GM23338 (cell line): Measurements from ENCODE around the gene TLR9. TPM values are rescaled to one million over a fixed set of nuclear protein-coding genes. Genes with fewer than 3 reads are reported as not detected.

Experiments used
- ATAC-seq: fragments of 200-7000 bp; cut with Tn5 transposase; 3 replicates; pipeline ENCODE4 v1.9.1; 2020
- DNase-seq: peaks from one replicate; pipeline ENCODE4 v3.0.0-alpha.2; 2015; ENCODE audit warnings: low spot score
- H2AFZ ChIP-seq: fragments of 200-600 bp; sonication (generic); 2 replicates; pipeline ENCODE4 v1.8.0; 2016; ENCODE audit warnings: antibody characterized with exemption, mild to moderate bottlenecking, moderate library complexity
- H3F3A ChIP-seq: fragments of 200-600 bp; sonication (generic); replicated peaks from 2 replicates; pipeline ENCODE4 v1.8.0; 2017; ENCODE audit warnings: antibody characterized with exemption, mixed run types, low read depth
- H3K27ac ChIP-seq: fragments of 200-600 bp; sonication (generic); 2 replicates; pipeline ENCODE4 v1.6.1; 2016; ENCODE audit warnings: low read depth
- H3K27me3 ChIP-seq: fragments of 200-600 bp; sonication (generic); 2 replicates; pipeline ENCODE4 v1.8.0; 2016; ENCODE audit warnings: mild to moderate bottlenecking, mixed run types, moderate library complexity; ENCODE audit not compliant: insufficient read depth
- H3K36me3 ChIP-seq: fragments of 200-600 bp; sonication (generic); 2 replicates; pipeline ENCODE4 v1.8.0; 2016; ENCODE audit warnings: mild to moderate bottlenecking; ENCODE audit not compliant: insufficient read depth
- H3K4me1 ChIP-seq: fragments of 200-600 bp; sonication (generic); 2 replicates; pipeline ENCODE4 v1.8.0; 2016; ENCODE audit warnings: mild to moderate bottlenecking, moderate library complexity; ENCODE audit not compliant: insufficient read depth
- H3K4me2 ChIP-seq: fragments of 200-600 bp; sonication (generic); 2 replicates; pipeline ENCODE4 v1.7.1; 2017; ENCODE audit warnings: mixed run types
- H3K4me3 ChIP-seq: fragments of 200-600 bp; sonication (generic); 2 replicates; pipeline ENCODE4 v1.6.1; 2016; ENCODE audit warnings: mixed run types
- H3K79me2 ChIP-seq: fragments of 200-600 bp; sonication (generic); replicated peaks from 2 replicates; pipeline ENCODE4 v1.8.0; 2017; ENCODE audit warnings: mild to moderate bottlenecking; ENCODE audit not compliant: insufficient read depth
- H3K9me2 ChIP-seq: fragments of 200-600 bp; sonication (generic); 2 replicates; pipeline ENCODE4 v1.8.0; 2017; ENCODE audit not compliant: insufficient read depth
- H4K20me1 ChIP-seq: fragments of 200-600 bp; sonication (generic); replicated peaks from 2 replicates; pipeline ENCODE4 v1.8.0; 2017; ENCODE audit warnings: mild to moderate bottlenecking; ENCODE audit not compliant: insufficient read depth
- H3K27ac Mint-ChIP-seq: 2 replicates; pipeline ENCODE4 v1.8.0; 2020; ENCODE audit warnings: inconsistent platforms, mild to moderate bottlenecking, moderate library complexity, mixed read lengths
- H3K27me3 Mint-ChIP-seq: 3 replicates; pipeline ENCODE4 v1.8.0; 2022; ENCODE audit warnings: low read depth, mild to moderate bottlenecking, moderate library complexity, mixed read lengths, inconsistent platforms; ENCODE audit not compliant: insufficient read depth, poor library complexity
- H3K36me3 Mint-ChIP-seq: 3 replicates; pipeline ENCODE4 v1.8.0; 2021; ENCODE audit warnings: low read depth, mild to moderate bottlenecking, inconsistent platforms, moderate library complexity, mixed read lengths
- H3K4me1 Mint-ChIP-seq: 3 replicates; pipeline ENCODE4 v1.8.0; 2020; ENCODE audit warnings: mild to moderate bottlenecking, inconsistent platforms, mixed read lengths
- H3K4me3 Mint-ChIP-seq: 3 replicates; pipeline ENCODE4 v1.8.0; 2021; ENCODE audit warnings: moderate library complexity, mild to moderate bottlenecking, inconsistent platforms, mixed read lengths
- H3K9me3 Mint-ChIP-seq: 3 replicates; pipeline ENCODE4 v1.8.0; 2020; ENCODE audit warnings: moderate library complexity, mild to moderate bottlenecking, inconsistent platforms, mixed read lengths
- CREB1 ChIP-seq: fragments of 250-450 bp; sonication (Bioruptor Pico); IDR thresholded peaks from 2 replicates; pipeline ENCODE4 v1.5.0; 2020; ENCODE audit warnings: low read depth, mild to moderate bottlenecking, moderate library complexity
- CTCF ChIP-seq, 2 experiments: fragments of 200-600 bp in 1 of 2; sonication (generic) in 1 of 2; conservative IDR thresholded peaks; 2 replicates each; pipeline versions ENCODE4 v1.5.1 to v1.6.1; 2016 to 2017; ENCODE audit warnings: antibody characterized with exemption in 2 of 2, low read depth in 2 of 2, mild to moderate bottlenecking in 2 of 2, moderate library complexity in 1 of 2
- ETS1 ChIP-seq: IDR thresholded peaks from 2 replicates; pipeline ENCODE4 v1.6.1; 2016; ENCODE audit warnings: antibody characterized with exemption
- EZH2 ChIP-seq: fragments of 200-600 bp; sonication (generic); IDR thresholded peaks from one replicate; pipeline ENCODE4 v1.8.0; 2017; ENCODE audit warnings: antibody characterized with exemption, mild to moderate bottlenecking, low read depth; ENCODE audit not compliant: unreplicated experiment
- EZH2phosphoT487 ChIP-seq: fragments of 200-600 bp; sonication (generic); IDR thresholded peaks from one replicate; pipeline ENCODE4 v1.8.1; 2018; ENCODE audit warnings: antibody characterized with exemption; ENCODE audit not compliant: unreplicated experiment
- JUNB ChIP-seq: IDR thresholded peaks from one replicate; pipeline ENCODE4 v1.6.1; 2016; ENCODE audit warnings: antibody characterized with exemption; ENCODE audit not compliant: unreplicated experiment
- NANOG ChIP-seq: IDR thresholded peaks from 2 replicates; pipeline ENCODE4 v1.6.1; 2016; ENCODE audit warnings: antibody characterized with exemption, borderline replicate concordance
- POLR2AphosphoS5 ChIP-seq: IDR thresholded peaks from 2 replicates; pipeline ENCODE4 v1.6.1; 2016; ENCODE audit warnings: antibody characterized with exemption, low read depth
- REST ChIP-seq: IDR thresholded peaks from one replicate; pipeline ENCODE4 v1.6.1; 2018; ENCODE audit warnings: antibody characterized with exemption; ENCODE audit not compliant: unreplicated experiment
- STAT1 ChIP-seq: IDR thresholded peaks from one replicate; pipeline ENCODE4 v1.6.1; 2016; ENCODE audit warnings: antibody characterized with exemption; ENCODE audit not compliant: unreplicated experiment
- ZNF114 ChIP-seq: fragments of 250-450 bp; sonication (Bioruptor Pico); IDR thresholded peaks from 2 replicates; pipeline ENCODE4 v1.5.0; 2020; ENCODE audit warnings: mild to moderate bottlenecking, moderate library complexity
- ZNF331 ChIP-seq: fragments of 250-450 bp; sonication (Bioruptor Pico); IDR thresholded peaks from 2 replicates; pipeline ENCODE4 v1.5.0; 2020; ENCODE audit warnings: low read depth, mild to moderate bottlenecking, moderate library complexity
- ZNF462 ChIP-seq: fragments of 250-450 bp; sonication (Bioruptor Pico); IDR thresholded peaks from 2 replicates; pipeline ENCODE4 v1.5.0; 2020; ENCODE audit warnings: mild to moderate bottlenecking, moderate library complexity
- polyA plus RNA-seq: library from polyadenylated mRNA; unstranded; fragments of >200 nt; fragmentation: Nextera tagmentation; extraction: Ambion mirVana; gene quantifications from 2 replicates; pipeline ENCODE4 v1.2.1, GENCODE V29; 2016
- total RNA-seq: library from RNA; depleted of rRNA; stranded (reverse); fragments of >200 nt; shearing (Covaris generic); gene quantifications from 2 replicates; pipeline ENCODE4 v1.2.3, GENCODE V29; 2014

Gene TLR9
- total and polyA plus RNA-seq, 2 experiments from 2014 or later: not detected

GRCh38 chr3:52236424-52236886 is 11.0 kb upstream of the TLR9 start:
- Histone ChIP-seq H4K20me1 (0 out of 2 replicates have a peak, but pooled peaks cover 5% of the 10 kb centered on the region), H3K4me2 (peak overlapping the region; percentile 99; the same call in 1 of the 2 replicates)
- H3K27ac Mint-ChIP-seq: peak overlapping the region; percentile 66; the same call in 1 of the 2 replicates

More at GRCh38 chr3:52236424-52236886, 11.0 kb upstream of the TLR9 start:
- TF ChIP-seq CTCF (conservative IDR thresholded peaks at IDR 0.05; ENCODE audit: low read depth in 2 of 2) (no peak), ZNF114 (CRISPR knock-in tag) (no peak), EZH2 (no peak), EZH2phosphoT487 (no peak), ZNF331 (CRISPR knock-in tag) (no peak), JUNB (no peak), CREB1 (no peak), NANOG (no peak), STAT1 (no peak), ETS1 (no peak), ZNF462 (no peak), POLR2AphosphoS5 (no peak), REST (no peak)
- H3K27me3 ChIP-seq: no peaks in the 10 kb centered on the region
- H3K79me2 ChIP-seq: peaks cover 25% of the 10 kb centered on the region
- H3K27ac ChIP-seq: no peak overlapping the region
- no peak for ATAC-seq
- no peaks in the 10 kb centered on the region for H3K36me3 ChIP-seq
- H2AFZ ChIP-seq: no peak overlapping the region
- no peak for DNase-seq
- Mint-ChIP-seq H3K4me1 (peaks cover 53% of the 10 kb centered on the region), H3K27me3 (peaks cover 15% of the 10 kb centered on the region), H3K36me3 (peaks cover 15% of the 10 kb centered on the region), H3K4me3 (0 out of 3 replicates have a peak overlapping the region, but pooled peaks have one; percentile 29), H3K9me3 (no peaks in the 10 kb centered on the region)
- H3K4me1 ChIP-seq: peaks cover 33% of the 10 kb centered on the region
- H3K9me2 ChIP-seq: no peaks in the 10 kb centered on the region
- peaks cover 13% of the 10 kb centered on the region; the same call in 1 of the 2 replicates for H3F3A ChIP-seq
- peak overlapping the region; percentile 93; the same call in 1 of the 2 replicates for H3K4me3 ChIP-seq
